Retinal pigment epithelial cell (primary cell): ENCODE measurements around the gene EPHB1.
A peak's percentile ranks its signal among the peaks of the same experiment; 100 is the strongest.

Source experiments
- DNase-seq: peaks from one replicate; pipeline ENCODE4 v3.0.0-alpha.2; 2010; ENCODE audit warnings: low read depth
- H3K4me3 ChIP-seq: 2 replicates; pipeline ENCODE4 v1.5.1; 2011; ENCODE audit warnings: mild to moderate bottlenecking, low read length, control low read depth, moderate library complexity
- CTCF ChIP-seq: conservative IDR thresholded peaks from 2 replicates; pipeline ENCODE4 v1.5.1; 2011; ENCODE audit warnings: low read depth, low read length, control low read depth, inconsistent platforms

The EPHB1 gene

DNA sequence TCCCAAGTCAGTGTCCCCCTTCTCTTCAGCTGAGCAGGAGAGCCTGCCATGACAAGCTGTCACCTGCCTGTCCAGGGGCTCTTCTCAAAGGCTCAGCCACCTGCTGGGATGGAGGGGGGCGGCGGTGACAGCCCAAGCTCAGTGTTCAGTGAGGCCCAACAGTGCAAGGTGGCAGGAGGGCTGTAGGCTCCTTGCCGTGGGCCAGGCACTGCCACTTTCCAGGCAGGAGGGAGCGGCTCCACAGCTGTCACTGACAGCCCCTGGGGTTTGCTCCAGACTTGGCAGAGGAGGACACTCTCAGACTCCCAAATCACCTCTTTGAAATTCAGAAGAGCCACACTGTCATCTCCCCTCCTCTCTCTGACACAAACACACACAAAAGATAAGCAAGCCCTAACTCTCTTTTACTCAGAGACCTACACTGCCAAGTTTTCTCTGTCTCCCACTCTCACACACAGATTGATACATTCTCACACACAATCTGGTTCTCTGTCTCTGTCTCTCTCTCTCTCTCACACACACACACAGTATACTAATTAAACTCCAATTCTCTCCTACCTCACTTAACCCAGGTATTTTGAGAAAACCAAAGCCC, 443.3 kb downstream of the EPHB1 start:
- TF ChIP-seq CTCF, result no peak
- no peak overlapping the region for H3K4me3 ChIP-seq
- DNase-seq, result no peak

DNA sequence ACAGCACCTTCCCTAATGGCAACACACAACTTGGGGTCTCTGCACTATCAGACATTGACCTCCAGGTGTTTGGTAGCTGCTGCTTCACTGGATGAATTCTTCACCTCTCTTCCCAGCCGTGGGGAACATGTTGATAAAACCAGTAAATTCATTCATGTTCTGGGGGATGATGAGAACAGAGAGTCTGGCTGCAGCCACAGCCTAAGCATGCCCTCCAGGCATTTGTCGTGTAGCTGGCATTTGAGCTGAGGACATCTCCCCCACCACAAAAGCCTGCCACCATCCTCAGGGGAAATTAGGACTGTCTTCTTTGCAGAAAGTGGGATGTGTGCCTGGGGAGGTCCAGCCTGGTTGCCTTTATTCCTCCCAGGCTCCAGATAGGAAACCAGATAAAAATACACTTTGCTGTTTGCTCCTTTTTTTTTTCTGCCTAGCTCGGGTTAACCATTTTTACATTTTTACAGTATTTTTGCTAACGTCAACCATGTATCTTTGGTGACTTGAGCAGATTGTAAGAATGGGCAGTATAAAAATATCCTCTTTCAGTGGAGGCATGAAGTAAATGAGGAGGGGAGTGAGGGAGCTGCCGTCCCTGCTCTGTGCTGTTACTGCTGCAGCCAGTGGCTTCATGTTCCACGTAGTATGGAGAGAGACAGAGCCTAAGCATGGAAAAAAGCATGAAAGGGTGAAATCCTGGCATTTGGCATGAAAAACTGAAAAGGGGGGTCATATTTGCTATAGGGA, 444.0 kb downstream of the EPHB1 start:
- no peak overlapping the region for H3K4me3 ChIP-seq
- DNase-seq, result no peak
- no peak for TF ChIP-seq CTCF

GRCh38 chr3:135239615-135239884, 444.5 kb downstream of the EPHB1 start:
- DNase-seq, result no peak
- H3K4me3 ChIP-seq, result no peak overlapping the region
- TF ChIP-seq CTCF, result no peak

GRCh38 chr3:135240426-135240825, 445.4 kb downstream of the EPHB1 start:
- peak; percentile 8 for TF ChIP-seq CTCF
- DNase-seq, result no peak
- H3K4me3 ChIP-seq, result no peak overlapping the region

DNA sequence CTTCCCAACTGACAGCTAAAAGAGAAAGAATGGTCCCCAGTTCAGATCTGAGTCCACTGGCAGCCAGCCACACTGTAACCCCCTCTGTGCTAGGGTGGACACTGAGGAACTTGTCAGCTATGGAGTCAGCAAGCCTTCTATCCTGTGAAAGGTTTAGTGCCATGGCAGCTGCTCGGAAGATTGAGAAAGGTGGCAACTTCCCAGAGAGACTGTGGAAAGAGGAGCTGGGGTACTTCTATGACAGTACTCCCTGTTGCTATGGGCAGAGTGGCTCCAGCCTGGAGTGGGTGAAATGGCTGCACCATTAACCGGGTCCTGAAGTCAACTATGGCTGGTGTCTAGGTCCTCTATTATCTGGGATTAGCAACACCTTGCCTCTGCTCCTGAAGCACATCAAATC, 447.2 kb downstream of the EPHB1 start:
- TF ChIP-seq CTCF, result no peak
- H3K4me3 ChIP-seq, result no peak overlapping the region
- no peak for DNase-seq

GRCh38 chr3:135243616-135244015, 448.6 kb downstream of the EPHB1 start:
- DNase-seq, result no peak
- H3K4me3 ChIP-seq, result no peak overlapping the region
- TF ChIP-seq CTCF, result no peak

DNA sequence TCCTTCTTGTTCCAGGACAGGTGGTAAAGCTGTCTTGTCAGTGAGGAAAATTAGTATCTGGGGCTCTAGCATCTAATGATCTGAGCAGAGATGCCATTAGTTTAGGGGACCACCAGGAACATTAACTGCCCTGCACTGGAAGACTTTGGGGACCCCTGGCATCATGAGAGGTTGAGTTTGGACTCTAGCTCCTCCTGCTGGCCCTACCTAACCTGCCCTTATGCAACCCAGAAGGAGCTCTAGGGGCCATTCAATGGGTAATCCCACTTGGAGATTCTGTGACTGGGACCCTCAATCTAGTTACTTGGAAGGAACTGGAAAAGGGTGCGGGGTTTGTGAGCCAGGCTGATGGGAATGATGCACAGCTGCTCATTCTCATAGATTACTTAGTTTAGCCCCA, 451.0 kb downstream of the EPHB1 start:
- no peak overlapping the region for H3K4me3 ChIP-seq
- DNase-seq, result no peak

More for the DNA sequence above, 451.0 kb downstream of the EPHB1 start:
- TF ChIP-seq CTCF, result peak; percentile 28
